KMS-11 (cell line): ENCODE measurements around the gene CHAF1A.

Experiments
- H2AFZ ChIP-seq: fragments of 200-600 bp; sonication (generic); 2 replicates; pipeline ENCODE4 v1.6.1; 2016; ENCODE audit warnings: antibody characterized with exemption, mixed run types, low read depth
- H3K27ac ChIP-seq: fragments of 200-600 bp; sonication (generic); 2 replicates; pipeline ENCODE4 v1.6.1; 2016; ENCODE audit warnings: mild to moderate bottlenecking, mixed run types
- H3K27me3 ChIP-seq: fragments of 200-600 bp; sonication (generic); 2 replicates; pipeline ENCODE4 v1.6.1; 2017; ENCODE audit warnings: mild to moderate bottlenecking, low read depth, mixed run types, moderate library complexity; ENCODE audit not compliant: insufficient read depth
- H3K36me3 ChIP-seq: fragments of 200-600 bp; sonication (generic); 2 replicates; pipeline ENCODE4 v1.6.1; 2017; ENCODE audit warnings: mild to moderate bottlenecking, mixed run types; ENCODE audit not compliant: insufficient read depth
- H3K4me1 ChIP-seq: fragments of 200-600 bp; sonication (generic); 2 replicates; pipeline ENCODE4 v1.6.1; 2016; ENCODE audit warnings: mild to moderate bottlenecking, low read depth, mixed run types; ENCODE audit not compliant: poor library complexity, severe bottlenecking
- H3K4me2 ChIP-seq: fragments of 200-600 bp; sonication (generic); 2 replicates; pipeline ENCODE4 v1.7.0; 2016; ENCODE audit warnings: mild to moderate bottlenecking, mixed run types
- H3K4me3 ChIP-seq: fragments of 200-600 bp; sonication (generic); IDR thresholded peaks from 2 replicates; pipeline ENCODE4 v1.6.1; 2017; ENCODE audit warnings: low read depth, low read length, mixed read lengths; ENCODE audit not compliant: insufficient read depth
- H3K79me2 ChIP-seq: fragments of 200-600 bp; sonication (generic); 2 replicates; pipeline ENCODE4 v1.6.1; 2016; ENCODE audit warnings: low read depth, mixed run types; ENCODE audit not compliant: insufficient read depth
- H3K9ac ChIP-seq: fragments of 200-600 bp; sonication (generic); 2 replicates; pipeline ENCODE4 v1.6.1; 2016; ENCODE audit warnings: mild to moderate bottlenecking, mixed run types
- H4K20me1 ChIP-seq: fragments of 200-600 bp; sonication (generic); 2 replicates; pipeline ENCODE4 v1.6.1; 2016; ENCODE audit warnings: mild to moderate bottlenecking, mixed run types; ENCODE audit not compliant: insufficient read depth
- CTCF ChIP-seq: fragments of 200-600 bp; sonication (generic); conservative IDR thresholded peaks from 2 replicates; pipeline ENCODE4 v1.6.1; 2017; ENCODE audit warnings: low read depth, mild to moderate bottlenecking, antibody characterized with exemption, low read length, moderate library complexity, mixed read lengths

Gene CHAF1A

GRCh38 chr19:4372165-4373012 is 30.1 kb upstream of the CHAF1A start:
- H3K79me2 ChIP-seq: peaks cover 8% of the 10 kb centered on the region; the same call in 1 of the 2 replicates
- no peak overlapping the region for H3K9ac ChIP-seq

GRCh38 chr19:4373013-4373367 is 29.4 kb upstream of the CHAF1A start:
- Histone ChIP-seq H3K79me2 (peaks cover 8% of the 10 kb centered on the region; the same call in 1 of the 2 replicates), H3K4me1 (peaks cover 44% of the 10 kb centered on the region)

More at GRCh38 chr19:4372165-4373012, 30.1 kb upstream of the CHAF1A start:
- Histone ChIP-seq H3K4me3 (no peak overlapping the region), H3K4me1 (peaks cover 46% of the 10 kb centered on the region), H2AFZ (no peak overlapping the region), H3K27me3 (no peaks in the 10 kb centered on the region), H4K20me1 (no peaks in the 10 kb centered on the region), H3K4me2 (no peak overlapping the region), H3K27ac (no peak overlapping the region), H3K36me3 (no peaks in the 10 kb centered on the region)
- TF ChIP-seq CTCF: no peak

GRCh38 chr19:4373601-4374497 is 28.6 kb upstream of the CHAF1A start:
- Histone ChIP-seq H3K36me3 (no peaks in the 10 kb centered on the region), H3K4me1 (peaks cover 35% of the 10 kb centered on the region), H3K9ac (no peak overlapping the region), H2AFZ (no peak overlapping the region), H3K79me2 (peaks cover 8% of the 10 kb centered on the region; the same call in 1 of the 2 replicates), H4K20me1 (no peaks in the 10 kb centered on the region), H3K27ac (no peak overlapping the region), H3K4me2 (no peak overlapping the region), H3K4me3 (no peak overlapping the region), H3K27me3 (no peaks in the 10 kb centered on the region)
- TF ChIP-seq CTCF: no peak

More at GRCh38 chr19:4373013-4373367, 29.4 kb upstream of the CHAF1A start:
- Histone ChIP-seq H4K20me1 (no peaks in the 10 kb centered on the region), H3K36me3 (no peaks in the 10 kb centered on the region), H3K4me3 (no peak overlapping the region), H3K4me2 (no peak overlapping the region), H3K9ac (no peak overlapping the region), H3K27ac (no peak overlapping the region), H2AFZ (no peak overlapping the region), H3K27me3 (no peaks in the 10 kb centered on the region)
- TF ChIP-seq CTCF: no peak

- H3K79me2 ChIP-seq: peaks cover 8% of the 10 kb centered on the region; the same call in 1 of the 2 replicates
- no peak overlapping the region for H3K27ac ChIP-seq
- H2AFZ ChIP-seq: no peak overlapping the region
- H3K9ac ChIP-seq: no peak overlapping the region
- no peak overlapping the region for H3K4me3 ChIP-seq
- peaks cover 27% of the 10 kb centered on the region for H3K4me1 ChIP-seq
- no peaks in the 10 kb centered on the region for H3K27me3 ChIP-seq
- H4K20me1 ChIP-seq: no peaks in the 10 kb centered on the region
- H3K36me3 ChIP-seq: no peaks in the 10 kb centered on the region
- TF ChIP-seq CTCF: no peak
- H3K4me2 ChIP-seq: no peak overlapping the region
Measured at GRCh38 chr19:4374498-4375163, 27.8 kb upstream of the CHAF1A start.
